GM18508 (cell line): ENCODE results near the gene ZC3H7B.
"Not testable (repeated sequence)": the region's sequence is repeated elsewhere in the genome, so short reads cannot be mapped to it uniquely, and the experiment has no call there.

Experiments used
- ATAC-seq: cut with Tn5 transposase; IDR thresholded peaks from one replicate; pipeline ENCODE4 v1.9.1; 2021; ENCODE audit warnings: moderate number of reproducible peaks; ENCODE audit not compliant: insufficient read depth, unreplicated experiment

The ZC3H7B gene

DNA sequence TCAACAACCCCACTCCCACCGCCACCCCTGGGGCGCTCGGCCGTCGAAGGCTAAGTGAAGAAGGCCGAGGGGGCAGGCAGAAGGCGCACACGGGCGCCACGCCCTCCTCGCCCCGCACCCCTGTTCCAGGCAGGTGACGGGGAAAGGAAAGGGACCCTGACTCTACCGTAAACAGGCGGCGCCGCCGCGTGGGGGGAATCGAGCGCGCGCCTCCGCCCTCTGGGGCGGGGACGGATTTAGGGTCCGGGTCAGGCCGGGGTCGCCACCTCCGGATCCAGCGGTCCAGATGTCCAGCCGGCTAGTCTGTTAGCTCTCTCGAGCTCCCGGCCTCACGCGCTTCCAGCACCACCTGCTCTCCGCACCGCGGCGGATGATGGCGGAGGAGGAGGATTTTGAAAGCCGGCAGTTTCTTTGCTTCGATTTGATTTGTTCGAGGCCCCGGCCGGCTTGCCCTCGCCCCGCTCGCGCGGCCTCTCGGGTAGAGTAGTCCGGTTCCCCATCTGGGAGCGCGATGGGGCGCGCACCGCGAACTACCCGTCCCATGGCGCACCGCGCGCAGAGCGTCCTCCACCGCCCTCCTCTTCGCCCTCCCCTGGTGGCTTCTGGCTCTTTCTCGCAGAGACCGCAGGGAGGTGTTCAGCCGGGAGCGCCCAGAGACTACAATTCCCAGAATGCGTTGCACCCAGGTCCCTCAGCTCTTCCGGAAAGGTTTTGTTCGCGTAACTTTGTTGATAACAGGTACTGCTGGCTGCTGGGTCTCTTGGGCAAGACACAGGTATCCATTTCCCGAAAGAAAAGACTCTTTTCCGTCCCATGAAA, 15.3 kb upstream of the ZC3H7B start, which contains the start of gene RANGAP1:
TSS of gene RANGAP1 (minus strand) at position 368 of the 819 bp plus-strand sequence. CDS start 5,143 bp downstream, outside the sequence.
- ATAC-seq, result peak; percentile 72

DNA sequence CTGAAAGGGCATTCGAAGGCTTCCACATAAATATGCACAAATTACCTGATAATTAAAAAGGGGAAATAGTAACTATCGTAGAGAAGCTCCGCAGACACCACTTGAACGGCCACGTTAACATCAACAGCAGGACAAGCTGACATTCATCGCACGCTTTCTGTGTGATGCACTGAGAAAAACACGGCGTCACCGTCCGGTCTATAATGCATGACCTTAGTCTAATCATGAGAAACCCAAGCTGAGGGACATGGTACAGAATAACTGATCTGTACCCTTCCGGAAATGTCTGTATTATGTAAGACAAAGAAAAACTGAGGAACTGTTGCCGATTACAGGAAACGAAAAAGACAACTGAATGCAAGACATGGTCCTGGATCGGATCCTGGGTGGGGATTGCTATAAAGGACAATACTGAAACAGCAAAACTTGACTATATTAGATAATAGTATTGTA, 14.7 kb upstream of the ZC3H7B start:
- ATAC-seq, result peak; percentile 18

DNA sequence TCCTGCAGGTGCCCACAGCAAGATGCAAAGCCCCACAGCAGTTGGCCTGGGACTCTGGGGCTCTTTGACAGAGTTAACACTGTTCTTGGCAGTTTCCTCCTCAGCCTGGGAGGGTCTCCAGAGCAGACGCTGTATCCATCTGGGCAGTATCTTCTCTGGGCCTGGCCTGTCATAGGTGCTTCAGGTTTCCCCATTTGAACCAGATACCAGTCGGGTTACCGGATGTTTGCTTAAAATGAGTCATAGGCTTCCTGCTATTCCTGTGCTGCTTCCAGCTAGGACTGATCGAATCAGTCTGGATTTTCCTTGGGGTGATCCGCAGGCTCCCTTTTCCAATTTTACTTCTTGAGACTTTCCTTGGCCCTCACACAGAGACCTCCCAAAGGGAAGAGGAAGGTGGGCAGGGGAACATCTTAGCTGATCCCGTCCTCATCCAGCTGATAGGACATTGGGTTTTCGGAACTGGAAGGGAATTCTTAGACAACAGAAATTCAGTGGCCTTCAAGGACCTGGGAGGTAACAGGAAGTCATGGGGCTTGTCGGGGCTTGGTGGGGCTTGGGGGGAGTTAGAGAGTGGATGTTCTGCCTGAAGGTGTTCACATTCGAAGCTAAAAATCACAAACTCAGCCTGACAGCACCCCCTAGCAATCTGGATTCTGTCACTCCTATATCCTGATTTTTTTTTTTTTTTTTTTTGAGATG, 12.9 kb upstream of the ZC3H7B start:
- no peak for ATAC-seq

DNA sequence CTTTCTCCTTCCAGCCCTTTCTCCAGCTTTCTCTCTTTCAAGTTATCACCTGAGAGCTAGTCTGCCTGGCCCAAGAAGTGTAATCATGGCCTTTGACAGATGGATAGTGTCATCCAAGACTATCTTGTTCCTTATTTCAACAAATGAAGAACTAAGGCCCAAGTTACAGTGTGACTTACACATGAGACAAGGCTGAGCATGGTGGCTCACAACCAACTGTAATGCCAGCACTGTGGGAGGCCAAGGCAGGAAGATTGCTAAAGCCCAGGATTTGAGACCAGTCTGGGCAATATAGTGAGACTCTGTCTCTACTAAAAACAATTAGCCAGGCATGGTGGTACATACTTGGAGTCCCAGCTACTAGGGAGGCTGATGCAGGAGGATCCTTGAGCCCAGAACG, 11.7 kb upstream of the ZC3H7B start:
- ATAC-seq, result no peak

DNA sequence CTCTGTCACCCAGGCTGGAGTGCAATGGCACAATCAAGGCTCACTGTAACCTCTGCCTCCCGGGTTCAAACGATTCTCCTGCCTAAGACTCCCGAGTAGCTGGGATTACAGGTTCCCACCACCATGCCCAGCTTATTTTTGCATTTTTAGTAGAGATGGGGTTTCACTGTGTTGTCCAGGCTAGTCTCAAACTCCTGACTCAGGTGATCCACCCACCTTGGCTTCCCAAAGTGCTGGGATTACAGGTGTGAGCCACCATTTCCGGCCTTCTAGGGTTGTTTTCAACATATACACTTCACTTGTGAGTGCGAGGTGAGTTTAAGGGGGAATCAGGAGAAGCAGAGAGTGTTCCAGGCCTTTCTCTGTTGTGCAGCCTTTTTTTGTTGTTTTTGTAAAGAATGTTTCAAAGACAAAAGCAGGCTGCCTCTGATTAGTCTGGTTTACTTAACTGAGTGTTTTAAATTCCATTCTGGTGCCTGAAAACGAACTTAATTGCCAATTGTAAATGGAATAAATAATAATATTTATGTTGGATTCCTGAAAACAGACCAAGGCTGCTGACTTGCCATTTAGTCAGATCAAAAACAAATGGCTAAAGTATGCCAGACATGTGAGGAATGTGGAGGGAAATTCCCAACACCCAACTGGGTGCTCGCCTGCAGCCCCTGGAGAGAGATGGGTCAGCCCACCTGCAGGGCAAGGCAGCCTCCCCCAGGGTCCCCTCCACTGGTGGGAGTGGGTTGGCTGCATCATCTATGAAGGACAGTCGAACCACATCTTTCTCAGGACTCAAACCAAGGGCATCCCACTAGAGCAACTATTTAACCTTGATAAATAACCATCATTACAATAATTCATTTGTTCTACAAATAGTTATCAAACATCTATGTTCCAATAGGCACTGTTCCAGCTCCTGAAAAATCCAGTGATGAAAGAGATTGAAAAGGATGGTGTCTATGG, 10.8 kb upstream of the ZC3H7B start:
- no peak for ATAC-seq

GRCh38 chr22:41294816-41295215, 6.5 kb upstream of the ZC3H7B start:
- ATAC-seq, result not testable (repeated sequence)

DNA sequence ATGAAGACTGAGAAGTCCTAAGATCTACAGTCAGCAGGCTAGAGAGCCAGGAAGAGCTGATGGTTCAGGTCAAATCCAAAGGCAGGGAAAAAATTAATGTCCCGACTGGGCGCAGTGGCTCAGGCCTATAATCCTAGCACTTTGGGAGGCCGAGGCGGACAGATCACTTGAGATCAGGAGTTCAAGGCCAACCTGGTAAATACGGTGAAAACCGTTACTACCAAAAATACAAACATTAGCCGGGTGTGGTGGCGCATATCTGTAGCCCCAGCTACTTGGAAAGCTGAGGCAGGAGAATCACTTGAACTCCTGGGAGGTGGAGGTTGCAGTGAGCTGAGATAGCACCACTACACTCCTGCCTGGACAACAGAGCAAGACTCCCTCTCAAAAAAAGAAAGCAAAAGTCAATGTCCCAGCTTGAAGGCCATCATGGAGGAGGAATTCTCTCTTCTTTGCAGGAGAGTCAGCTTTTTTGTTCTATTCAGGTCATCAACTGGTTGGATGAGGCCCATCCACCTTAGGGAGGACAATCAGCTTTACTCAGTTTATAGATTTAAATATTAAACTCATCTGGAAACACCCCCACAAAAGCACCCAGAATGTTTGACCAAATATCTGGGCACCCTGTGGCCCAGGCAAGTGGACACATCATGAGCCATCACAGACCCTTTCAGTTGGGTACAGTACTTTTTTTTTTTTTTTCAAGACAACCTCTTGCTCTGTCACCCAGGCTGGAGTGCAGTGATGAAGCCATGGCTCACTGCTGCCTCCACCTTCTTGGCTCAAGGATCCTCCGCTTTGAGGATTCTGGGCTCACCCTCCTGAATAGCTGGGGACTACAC, 4.3 kb upstream of the ZC3H7B start:
- no peak for ATAC-seq

GRCh38 chr22:41300661-41301060, 664 bp upstream of the ZC3H7B start:
- no peak for ATAC-seq

GRCh38 chr22:41302021-41302767, 869 bp downstream of the ZC3H7B start:
- ATAC-seq, result no peak

GRCh38 chr22:41302811-41303210, 1.5 kb downstream of the ZC3H7B start:
- no peak for ATAC-seq

GRCh38 chr22:41305646-41306045, 4.3 kb downstream of the ZC3H7B start:
- no peak for ATAC-seq

GRCh38 chr22:41308054-41308453, 6.7 kb downstream of the ZC3H7B start:
- ATAC-seq, result no peak

GRCh38 chr22:41308544-41308947, 7.2 kb downstream of the ZC3H7B start:
- no peak for ATAC-seq

GRCh38 chr22:41310336-41310735, 9.0 kb downstream of the ZC3H7B start:
- ATAC-seq, result no peak

- ATAC-seq, result no peak
Observed at GRCh38 chr22:41311487-41311886, 10.2 kb downstream of the ZC3H7B start.

GRCh38 chr22:41314821-41315220, 13.5 kb downstream of the ZC3H7B start:
- ATAC-seq, result no peak

- no peak for ATAC-seq
Observed at GRCh38 chr22:41315586-41315985, 14.3 kb downstream of the ZC3H7B start.

DNA sequence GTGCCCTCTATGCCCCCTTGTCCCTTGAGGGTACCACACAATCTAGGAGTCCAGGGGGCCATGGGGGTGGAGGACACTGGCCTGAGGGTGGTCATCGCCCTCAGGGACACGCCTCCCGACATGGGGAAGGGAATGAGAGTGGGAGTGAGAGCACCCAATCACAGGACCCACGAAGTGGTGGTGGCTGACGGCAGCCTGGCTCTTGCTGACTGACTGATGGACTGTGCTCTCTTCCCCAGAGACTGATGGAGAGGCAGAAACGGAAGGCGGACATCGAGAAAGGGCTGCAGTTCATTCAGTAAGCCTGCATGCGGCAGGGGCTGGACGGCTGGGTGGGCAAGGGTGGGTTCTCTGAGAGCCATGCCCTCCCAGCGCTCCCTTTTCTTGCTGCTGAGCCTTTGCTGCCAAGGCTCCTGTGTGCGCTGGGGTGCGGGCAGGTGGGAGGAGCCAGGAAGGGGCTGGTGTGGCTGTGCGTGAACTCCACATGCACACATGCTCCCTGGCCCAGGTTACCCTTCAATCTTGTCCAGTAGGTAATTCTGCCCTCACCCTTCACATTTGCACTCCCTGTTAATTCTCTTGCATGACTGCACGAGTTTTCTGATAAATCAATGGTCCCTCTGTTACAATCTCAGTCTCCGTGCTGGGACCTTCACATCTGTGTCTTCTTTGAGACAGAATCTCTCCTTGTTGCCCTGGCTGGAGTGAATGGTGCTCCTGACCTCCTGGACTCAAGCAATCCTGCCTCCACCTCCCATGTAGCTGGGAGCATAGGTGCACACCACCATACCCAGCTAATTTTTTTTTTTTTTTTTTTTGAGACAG, 19.3 kb downstream of the ZC3H7B start:
- ATAC-seq, result no peak
